Esophagus squamous epithelium (tissue), 4 donors: ENCODE data around the gene SMIM5.

Experiments used
- CTCF ChIP-seq, 6 experiments: fragments of 450-650 bp in 4 of 6; fragments of 200-600 bp in 2 of 6; sonication (generic) in 2 of 6; IDR thresholded peaks; one replicate each; pipeline ENCODE4 v1.5.1; 2016 to 2019; ENCODE audit warnings: antibody characterized with exemption in 6 of 6, mild to moderate bottlenecking in 4 of 6, moderate library complexity in 4 of 6
- POLR2A ChIP-seq, 4 donors: fragments of 450-650 bp; IDR thresholded peaks; one replicate each; pipeline ENCODE4 v1.6.1; 2017; ENCODE audit warnings: antibody characterized with exemption in 4 of 4, mild to moderate bottlenecking in 4 of 4, moderate library complexity in 3 of 4

- TF ChIP-seq CTCF (IDR thresholded peaks at IDR 0.05) (no peak), POLR2A (IDR thresholded peaks at IDR 0.05) (no peak)
Measured at GRCh38 chr17:75650874-75651273, 17.6 kb downstream of the SMIM5 start.
